Measurements from ENCODE around the gene ARHGAP5. TPM values are rescaled to one million over a fixed set of nuclear protein-coding genes. Genes with fewer than 3 reads are reported as not detected.

ARHGAP5 gene
- total RNA-seq, 1 experiment from 2014 or later = 63.0 TPM

DNA sequence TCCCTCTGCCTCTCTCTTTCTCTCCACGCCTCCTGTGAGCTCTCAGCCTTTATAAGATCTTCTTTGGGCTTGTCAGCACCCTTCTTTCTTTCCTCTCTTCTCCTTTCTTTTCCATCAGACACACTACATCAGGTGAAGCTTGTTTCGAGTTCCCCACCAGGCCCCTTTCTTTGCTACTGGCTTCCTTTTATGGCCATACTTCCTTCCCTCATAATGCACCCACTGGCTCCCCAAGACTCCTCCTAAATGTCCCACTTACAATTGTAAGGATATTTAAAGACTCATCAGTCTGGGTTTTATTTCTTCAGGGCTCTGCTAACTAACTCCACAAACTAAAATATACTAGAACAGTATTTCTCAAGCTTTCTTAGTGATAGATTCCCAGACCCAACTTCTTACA lies 129.4 kb downstream of the ARHGAP5 start:
- H3K27me3 ChIP-seq (ENCODE audit: control insufficient read depth, insufficient read depth, low read length) = no peaks in the 10 kb centered on the region
- no peak overlapping the region for H3K27ac ChIP-seq (ENCODE audit: low read length)
- CTCF ChIA-PET = no interaction called here
- DNase-seq (ENCODE audit: low read depth, low spot score) (no peak), ATAC-seq (no peak)
- H3K4me1 ChIP-seq (ENCODE audit: control insufficient read depth, insufficient read depth, low read length) = peaks cover 3% of the 10 kb centered on the region; the same call in 1 of the 2 replicates
- H3K4me3 ChIP-seq (ENCODE audit: low read depth in 2 of 2, low read length in 2 of 2) = no peak overlapping the region
- POLR2A ChIA-PET = no interaction called here
- BruUV-seq (replicated peaks) = no TSS peak
- TF ChIP-seq SIN3A (IDR thresholded peaks at IDR 0.05; ENCODE audit: borderline replicate concordance, insufficient read depth, low read depth, low read length) = no peak
- intact Hi-C loops (cut with micrococcal nuclease; ENCODE audit: unreplicated experiment) (loop anchor here (10.0 kb wide), 1 partner anchor 132 kb away; the partner anchor contains the start of gene ARHGAP5), in situ Hi-C loops (cut with HindIII; ENCODE audit: low pct_unique_long_range_greater_than_20kb, low sequenced_read_pairs) (no loop called here)
- H3K9me3 ChIP-seq (ENCODE audit: control insufficient read depth, insufficient read depth, low read depth, low read length) = no peaks in the 10 kb centered on the region
- no peaks in the 10 kb centered on the region for H3K36me3 ChIP-seq (ENCODE audit: control insufficient read depth, insufficient read depth, low read length)

DNA sequence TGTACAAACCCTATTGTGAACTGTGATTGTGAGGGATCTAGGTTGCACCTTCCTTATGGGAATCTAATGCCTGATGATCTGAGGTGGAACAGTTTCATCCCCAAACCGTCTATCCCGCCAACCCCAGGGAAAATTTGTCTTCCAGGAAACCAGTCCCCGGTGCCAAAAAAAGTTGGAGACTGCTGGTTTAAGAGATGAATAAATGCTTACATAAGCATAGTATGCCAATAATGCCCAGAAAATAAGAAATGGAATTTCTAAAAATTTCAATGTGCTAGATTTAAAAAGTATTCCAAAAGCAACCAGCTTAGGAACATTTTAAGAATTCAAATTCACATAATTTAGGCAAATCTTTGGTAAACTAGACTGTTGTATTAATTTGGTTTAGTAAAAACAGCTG lies 131.4 kb downstream of the ARHGAP5 start:
- TF ChIP-seq, protein P1, sequence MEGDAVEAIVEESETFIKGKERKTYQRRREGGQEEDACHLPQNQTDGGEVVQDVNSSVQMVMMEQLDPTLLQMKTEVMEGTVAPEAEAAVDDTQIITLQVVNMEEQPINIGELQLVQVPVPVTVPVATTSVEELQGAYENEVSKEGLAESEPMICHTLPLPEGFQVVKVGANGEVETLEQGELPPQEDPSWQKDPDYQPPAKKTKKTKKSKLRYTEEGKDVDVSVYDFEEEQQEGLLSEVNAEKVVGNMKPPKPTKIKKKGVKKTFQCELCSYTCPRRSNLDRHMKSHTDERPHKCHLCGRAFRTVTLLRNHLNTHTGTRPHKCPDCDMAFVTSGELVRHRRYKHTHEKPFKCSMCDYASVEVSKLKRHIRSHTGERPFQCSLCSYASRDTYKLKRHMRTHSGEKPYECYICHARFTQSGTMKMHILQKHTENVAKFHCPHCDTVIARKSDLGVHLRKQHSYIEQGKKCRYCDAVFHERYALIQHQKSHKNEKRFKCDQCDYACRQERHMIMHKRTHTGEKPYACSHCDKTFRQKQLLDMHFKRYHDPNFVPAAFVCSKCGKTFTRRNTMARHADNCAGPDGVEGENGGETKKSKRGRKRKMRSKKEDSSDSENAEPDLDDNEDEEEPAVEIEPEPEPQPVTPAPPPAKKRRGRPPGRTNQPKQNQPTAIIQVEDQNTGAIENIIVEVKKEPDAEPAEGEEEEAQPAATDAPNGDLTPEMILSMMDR (IDR thresholded peaks at IDR 0.05) = no peak
- no peak for TF ChIP-seq SIN3A (IDR thresholded peaks at IDR 0.05; ENCODE audit: borderline replicate concordance, insufficient read depth, low read depth, low read length)

More for the DNA sequence above, 131.4 kb downstream of the ARHGAP5 start:
- in situ Hi-C loops (cut with HindIII; ENCODE audit: low pct_unique_long_range_greater_than_20kb, low sequenced_read_pairs) = no loop called here
- peaks cover 3% of the 10 kb centered on the region; the same call in 1 of the 2 replicates for H3K4me1 ChIP-seq (ENCODE audit: control insufficient read depth, insufficient read depth, low read length)
- H3K4me3 ChIP-seq (ENCODE audit: low read depth in 2 of 2, low read length in 2 of 2) = no peak overlapping the region
- ChIA-PET POLR2A (no interaction called here), CTCF (no interaction called here)
- no peak overlapping the region for H3K27ac ChIP-seq (ENCODE audit: low read length)
- H3K9me3 ChIP-seq (ENCODE audit: control insufficient read depth, insufficient read depth, low read depth, low read length) = no peaks in the 10 kb centered on the region
- H3K36me3 ChIP-seq (ENCODE audit: control insufficient read depth, insufficient read depth, low read length) = no peaks in the 10 kb centered on the region
- intact Hi-C loops (cut with micrococcal nuclease; ENCODE audit: unreplicated experiment) = loop anchor here (10.0 kb wide), 1 partner anchor 134 kb away; the partner anchor contains the start of gene ARHGAP5
- ATAC-seq = no peak
- no peaks in the 10 kb centered on the region for H3K27me3 ChIP-seq (ENCODE audit: control insufficient read depth, insufficient read depth, low read length)
- no peak for DNase-seq (ENCODE audit: low read depth, low spot score)
- no TSS peak for BruUV-seq (replicated peaks)

Other genes with a start within 250 kb of the ARHGAP5 start
- not detected for gene RNU6-7, start 124.7 kb downstream of the ARHGAP5 start, total RNA-seq (2021; ENCODE audit: unreplicated experiment)
- not detected for gene RNU6-8, start 126.0 kb downstream of the ARHGAP5 start, total RNA-seq (2021; ENCODE audit: unreplicated experiment)

All from Panc1 (cell line).